ENCODE results near the gene MYO1D. TPM values are rescaled to one million over a fixed set of nuclear protein-coding genes. Genes with fewer than 3 reads are reported as not detected.

Gene MYO1D
- polyA plus RNA-seq, 10 donors, result 3.8 to 7.8 (median 5.4) TPM

GRCh38 chr17:32512328-32512727, 364.6 kb downstream of the MYO1D start:
- no peak for DNase-seq

- no peak for DNase-seq
Observed at GRCh38 chr17:32510466-32510865, 366.5 kb downstream of the MYO1D start.

- no peak for DNase-seq
Observed at GRCh38 chr17:32508926-32509325, 368.0 kb downstream of the MYO1D start.

- peak in 2 of 3 donors; percentile 60 to 74 for DNase-seq
Observed at GRCh38 chr17:32504166-32504990, 372.5 kb downstream of the MYO1D start.

- no peak for DNase-seq
Observed at GRCh38 chr17:32503251-32504165, 373.4 kb downstream of the MYO1D start.

- no peak for DNase-seq
Observed at GRCh38 chr17:32502710-32503109, 374.2 kb downstream of the MYO1D start.

GRCh38 chr17:32502013-32502412, 374.9 kb downstream of the MYO1D start:
- DNase-seq, result no peak

GRCh38 chr17:32498391-32498790, 378.5 kb downstream of the MYO1D start:
- no peak for DNase-seq

- DNase-seq, result no peak
Observed at GRCh38 chr17:32497431-32498205, 379.3 kb downstream of the MYO1D start.

GRCh38 chr17:32496395-32497073, 380.4 kb downstream of the MYO1D start:
- DNase-seq, result peak in 1 of 3 donors; percentile 73

- peak in 1 of 3 donors; percentile 68 for DNase-seq
Observed at GRCh38 chr17:32495359-32496231, 381.3 kb downstream of the MYO1D start.

- no peak for DNase-seq
Observed at GRCh38 chr17:32494621-32495358, 382.1 kb downstream of the MYO1D start.

- DNase-seq, result no peak
Observed at GRCh38 chr17:32493976-32494513, 382.9 kb downstream of the MYO1D start.

GRCh38 chr17:32493571-32493970, 383.4 kb downstream of the MYO1D start:
- DNase-seq, result no peak

GRCh38 chr17:32492648-32493289, 384.2 kb downstream of the MYO1D start:
- no peak for DNase-seq

- no peak for DNase-seq
Observed at GRCh38 chr17:32492264-32492589, 384.7 kb downstream of the MYO1D start.

- DNase-seq, result no peak
Observed at GRCh38 chr17:32491371-32492263, 385.3 kb downstream of the MYO1D start.

- no peak for DNase-seq
Observed at GRCh38 chr17:32490101-32490482, 386.8 kb downstream of the MYO1D start.
